Gastrocnemius medialis (tissue), 4 donors: ENCODE data around the gene RSPH6A. TPM values are rescaled to one million over a fixed set of nuclear protein-coding genes. Genes with fewer than 3 reads are reported as not detected.

Experiments
- ATAC-seq, 2 donors: fragments of 150-250 bp; one replicate each; pipeline ENCODE4 v1.9.1; 2016
- DNase-seq, 2 donors: peaks; one replicate each; pipeline ENCODE4 v3.0.0-alpha.2; 2019
- H3K27ac ChIP-seq, 4 donors: fragments of 200-600 bp; sonication (generic); 1 replicate in 1 of 4; 2 replicates in 3 of 4; pipeline ENCODE4 v1.5.1; 2016 to 2018; ENCODE audit warnings: mild to moderate bottlenecking in 2 of 4, moderate library complexity in 1 of 4
- H3K27me3 ChIP-seq, 3 donors: fragments of 200-600 bp; sonication (generic) in 2 of 3; 1 replicate in 1 of 3; 2 replicates in 2 of 3; pipeline versions ENCODE4 v1.5.1 to v1.6.0; 2016 to 2019; ENCODE audit warnings: mild to moderate bottlenecking in 1 of 3, moderate library complexity in 1 of 3
- H3K36me3 ChIP-seq, 2 donors: fragments of 200-600 bp; sonication (generic) in 1 of 2; one replicate each; pipeline ENCODE4 v1.5.1; 2017 to 2018
- H3K4me1 ChIP-seq, 2 donors: fragments of 200-600 bp; sonication (generic) in 1 of 2; one replicate each; pipeline ENCODE4 v1.5.1; 2016 to 2017; ENCODE audit warnings: mild to moderate bottlenecking in 2 of 2
- H3K4me3 ChIP-seq, 4 donors: fragments of 200-600 bp; sonication (generic) in 3 of 4; 1 replicate in 1 of 4; 2 replicates in 3 of 4; pipeline ENCODE4 v1.5.1; 2016 to 2019; ENCODE audit warnings: mild to moderate bottlenecking in 2 of 4
- H3K9me3 ChIP-seq, 3 donors: fragments of 200-600 bp; sonication (generic) in 2 of 3; 1 replicate in 1 of 3; 2 replicates in 2 of 3; pipeline ENCODE4 v1.5.1; 2016 to 2019
- POLR2A ChIP-seq, 2 donors: fragments of 450-650 bp; IDR thresholded peaks; one replicate each; pipeline ENCODE4 v1.6.1; 2017; ENCODE audit warnings: antibody characterized with exemption in 2 of 2, mild to moderate bottlenecking in 2 of 2, moderate library complexity in 2 of 2
- in situ Hi-C, 4 donors: fragments of 200-750 bp; cut with MboI; loops; one replicate each; pipeline versions ENCODE4 v1.15.0 to v1.8.0; 2017; ENCODE audit warnings: low sequenced_read_pairs in 4 of 4
- intact Hi-C: fragments of 100-400 bp; cut with DNase I; formaldehyde crosslinking; loops from one replicate; pipeline ENCODE4 v1.15.1; 2023; ENCODE audit warnings: low total_unique reads
- total RNA-seq, 4 donors: library from RNA; depleted of rRNA; stranded (reverse); fragments of >200 nt; gene quantifications; one replicate each; pipeline versions ENCODE4 v1.1.0 to v1.2.3, GENCODE V29; 2016
- TF ChIP-seq, protein P1 (sequence below), 5 experiments: fragments of 450-650 bp in 3 of 5; fragments of 200-600 bp in 2 of 5; sonication (generic) in 2 of 5; IDR thresholded peaks in 4 of 5; conservative IDR thresholded peaks in 1 of 5; 1 replicate in 4 of 5; 2 replicates in 1 of 5; pipeline ENCODE4 v1.5.1; 2016 to 2019; ENCODE audit warnings: antibody characterized with exemption in 5 of 5, mild to moderate bottlenecking in 3 of 5, moderate library complexity in 3 of 5

The RSPH6A gene
- total RNA-seq, 4 donors from 2014 or later = not detected

DNA sequence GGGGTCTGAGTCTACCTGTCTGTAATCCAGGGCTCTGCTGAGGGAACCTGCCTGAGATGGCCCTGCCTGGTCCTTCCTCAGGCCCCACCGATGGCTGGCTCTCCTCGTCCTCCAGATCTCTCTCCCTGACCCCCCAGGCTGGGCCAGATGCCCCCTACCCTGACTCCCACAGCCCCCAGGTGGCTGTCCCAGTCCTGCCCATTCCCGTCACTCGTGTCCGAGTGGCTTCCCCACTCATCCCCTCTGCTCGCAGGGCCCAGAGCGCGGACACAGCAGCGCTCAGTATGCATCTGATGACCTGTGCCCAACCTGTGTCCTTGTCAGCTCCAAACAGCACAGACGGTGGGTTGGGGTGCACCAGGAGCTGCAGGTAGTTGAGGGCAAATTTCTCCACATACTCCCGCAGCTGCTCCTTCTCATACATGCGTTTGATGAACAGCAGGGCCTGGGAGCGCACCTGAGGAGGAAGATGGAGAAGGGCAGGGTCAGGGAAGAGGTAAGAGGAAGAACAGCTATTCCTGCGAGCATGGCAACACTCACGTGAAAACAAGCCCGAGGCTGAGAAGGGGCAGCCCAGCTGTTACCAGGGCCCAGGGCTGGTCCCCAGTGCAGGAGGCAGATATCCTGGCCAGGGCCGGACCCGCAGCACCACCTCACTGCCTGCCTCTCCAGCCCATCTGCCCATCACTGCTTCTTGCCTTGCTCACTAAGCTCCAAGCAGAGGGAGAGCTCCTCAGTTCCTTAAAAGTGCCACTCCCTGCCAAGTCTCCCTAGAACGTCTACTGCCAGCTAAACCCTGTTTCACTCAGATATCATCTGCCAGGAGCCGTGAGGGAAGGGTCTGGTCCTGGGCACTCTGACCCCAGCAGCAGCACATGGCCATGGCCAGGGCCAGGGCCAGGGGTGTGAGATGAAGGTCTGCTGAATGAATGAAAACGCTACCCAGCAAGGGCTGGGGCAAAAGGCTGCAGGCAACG is 11.1 kb upstream of the RSPH6A start:
- no peak for ATAC-seq

DNA sequence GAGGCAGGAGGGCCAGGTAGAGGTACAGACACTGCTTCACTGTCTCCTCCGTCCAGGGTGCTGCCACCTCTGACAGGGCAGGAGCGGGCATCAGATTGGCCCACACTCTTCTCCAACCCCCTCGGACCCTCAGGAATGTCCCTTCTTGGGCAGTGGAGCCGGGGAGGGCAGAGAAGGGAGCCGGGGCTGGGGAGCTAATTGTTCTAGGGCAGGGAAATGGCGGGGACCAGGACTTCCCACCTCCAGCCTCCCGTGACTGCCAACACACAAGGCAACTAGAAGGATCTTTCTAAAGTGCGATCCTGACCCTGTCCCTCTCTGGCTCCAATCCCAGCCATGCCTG is 10.1 kb upstream of the RSPH6A start:
- TF ChIP-seq POLR2A (IDR thresholded peaks at IDR 0.05) = no peak
- TF ChIP-seq, protein P1, sequence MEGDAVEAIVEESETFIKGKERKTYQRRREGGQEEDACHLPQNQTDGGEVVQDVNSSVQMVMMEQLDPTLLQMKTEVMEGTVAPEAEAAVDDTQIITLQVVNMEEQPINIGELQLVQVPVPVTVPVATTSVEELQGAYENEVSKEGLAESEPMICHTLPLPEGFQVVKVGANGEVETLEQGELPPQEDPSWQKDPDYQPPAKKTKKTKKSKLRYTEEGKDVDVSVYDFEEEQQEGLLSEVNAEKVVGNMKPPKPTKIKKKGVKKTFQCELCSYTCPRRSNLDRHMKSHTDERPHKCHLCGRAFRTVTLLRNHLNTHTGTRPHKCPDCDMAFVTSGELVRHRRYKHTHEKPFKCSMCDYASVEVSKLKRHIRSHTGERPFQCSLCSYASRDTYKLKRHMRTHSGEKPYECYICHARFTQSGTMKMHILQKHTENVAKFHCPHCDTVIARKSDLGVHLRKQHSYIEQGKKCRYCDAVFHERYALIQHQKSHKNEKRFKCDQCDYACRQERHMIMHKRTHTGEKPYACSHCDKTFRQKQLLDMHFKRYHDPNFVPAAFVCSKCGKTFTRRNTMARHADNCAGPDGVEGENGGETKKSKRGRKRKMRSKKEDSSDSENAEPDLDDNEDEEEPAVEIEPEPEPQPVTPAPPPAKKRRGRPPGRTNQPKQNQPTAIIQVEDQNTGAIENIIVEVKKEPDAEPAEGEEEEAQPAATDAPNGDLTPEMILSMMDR (IDR thresholded peaks at IDR 0.05 in 4 of 5, conservative IDR thresholded peaks at IDR 0.05 in 1 of 5) = no peak

More for the DNA sequence above, 11.1 kb upstream of the RSPH6A start:
- intact Hi-C loops = no loop called here
- H3K27ac ChIP-seq = no peak overlapping the region
- no peaks in the 10 kb centered on the region for H3K27me3 ChIP-seq
- no peak for TF ChIP-seq POLR2A (IDR thresholded peaks at IDR 0.05)
- TF ChIP-seq, protein P1 (IDR thresholded peaks at IDR 0.05 in 4 of 5, conservative IDR thresholded peaks at IDR 0.05 in 1 of 5) = no peak
- peaks cover 0 to 91% of the 10 kb centered on the region in 2 donors for H3K36me3 ChIP-seq
- no peak for DNase-seq
- no peak overlapping the region for H3K4me3 ChIP-seq
- in situ Hi-C loops = no loop called here
- peaks cover 0 to 7% of the 10 kb centered on the region in 2 donors for H3K4me1 ChIP-seq
- no peaks in the 10 kb centered on the region for H3K9me3 ChIP-seq

DNA sequence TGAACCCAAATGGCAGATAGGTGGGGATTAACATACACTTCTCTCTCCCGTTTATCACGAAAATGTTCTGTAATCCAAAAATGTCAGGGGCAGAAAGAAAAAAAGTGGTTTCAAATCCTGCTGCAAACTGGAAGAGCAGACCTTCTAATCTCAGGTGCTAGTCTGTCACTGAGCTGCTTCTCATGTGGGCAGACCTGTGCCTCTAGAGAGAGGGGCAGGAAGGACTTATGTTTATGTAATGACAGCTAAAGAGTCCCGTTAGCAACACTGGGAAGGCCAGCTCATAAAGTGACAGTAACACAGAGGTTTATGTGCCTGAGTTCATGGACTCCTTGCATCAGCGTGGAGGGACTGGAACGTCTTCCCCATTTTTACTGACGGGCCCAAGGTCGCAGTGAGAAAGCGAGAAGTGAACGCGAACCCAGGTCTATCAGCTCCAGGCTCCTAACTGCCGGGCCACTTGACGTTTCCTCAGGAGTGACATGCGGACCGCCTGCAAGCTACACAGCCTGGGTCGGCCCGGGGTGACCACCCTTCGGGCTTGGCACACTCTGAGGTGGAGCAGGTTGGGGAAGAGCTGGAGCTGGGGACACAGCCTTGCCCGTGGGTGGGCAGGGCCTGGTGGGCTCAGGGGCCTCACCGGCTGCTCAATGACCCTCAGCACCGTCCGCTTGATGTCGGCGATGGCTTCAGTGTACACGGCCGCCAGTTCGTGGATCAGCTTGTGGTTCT is 9.6 kb upstream of the RSPH6A start:
- ATAC-seq = no peak
- in situ Hi-C loops (no loop called here), intact Hi-C loops (no loop called here)
- Histone ChIP-seq H3K27ac (peak overlapping the region in 1 of 4 donors; percentile 25), H3K27me3 (no peaks in the 10 kb centered on the region), H3K4me1 (peaks cover 0 to 7% of the 10 kb centered on the region in 2 donors), H3K4me3 (no peak overlapping the region), H3K36me3 (peaks cover 0 to 85% of the 10 kb centered on the region in 2 donors), H3K9me3 (no peaks in the 10 kb centered on the region)
- no peak for DNase-seq
- no peak for TF ChIP-seq POLR2A (IDR thresholded peaks at IDR 0.05)
- TF ChIP-seq, protein P1 (IDR thresholded peaks at IDR 0.05 in 4 of 5, conservative IDR thresholded peaks at IDR 0.05 in 1 of 5) = no peak

More for the DNA sequence above, 10.1 kb upstream of the RSPH6A start:
- Histone ChIP-seq H3K36me3 (peaks cover 0 to 90% of the 10 kb centered on the region in 2 donors), H3K27ac (no peak overlapping the region), H3K4me1 (peaks cover 0 to 7% of the 10 kb centered on the region in 2 donors), H3K4me3 (no peak overlapping the region), H3K27me3 (no peaks in the 10 kb centered on the region), H3K9me3 (no peaks in the 10 kb centered on the region)
- intact Hi-C loops = no loop called here
- in situ Hi-C loops = no loop called here
- DNase-seq (no peak), ATAC-seq (no peak)

DNA sequence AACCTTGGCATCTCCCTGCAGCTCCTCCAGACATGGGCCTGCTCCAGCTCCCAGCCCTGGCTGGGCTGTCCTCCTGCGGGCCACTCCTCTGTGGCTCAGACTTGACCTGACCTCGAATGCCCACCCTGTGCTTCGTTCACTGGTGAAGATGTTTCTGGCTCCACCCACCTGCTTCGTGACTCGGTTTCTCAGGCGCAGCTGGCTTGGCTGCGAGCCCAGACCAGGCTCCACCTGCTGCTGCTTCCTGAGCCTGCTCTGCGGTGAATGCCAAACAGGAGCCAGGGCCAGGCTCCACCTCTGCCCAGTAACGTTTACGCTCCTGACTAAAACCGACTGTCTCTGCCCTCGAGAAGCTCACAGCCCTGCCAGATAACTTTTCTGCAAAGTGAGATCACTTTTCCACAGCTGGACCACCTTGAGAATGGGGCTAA is 8.9 kb upstream of the RSPH6A start:
- peak in 1 of 2 donors; percentile 43 for ATAC-seq
- TF ChIP-seq POLR2A (IDR thresholded peaks at IDR 0.05) = no peak
- TF ChIP-seq, protein P1 (IDR thresholded peaks at IDR 0.05 in 4 of 5, conservative IDR thresholded peaks at IDR 0.05 in 1 of 5) = no peak
- intact Hi-C loops = no loop called here
- Histone ChIP-seq H3K4me3 (no peak overlapping the region), H3K27ac (peak overlapping the region in 1 of 4 donors; percentile 25), H3K9me3 (no peaks in the 10 kb centered on the region), H3K4me1 (peaks cover 0 to 7% of the 10 kb centered on the region in 2 donors), H3K36me3 (peaks cover 0 to 78% of the 10 kb centered on the region in 2 donors), H3K27me3 (no peaks in the 10 kb centered on the region)
- peak in 1 of 2 donors; percentile 40 for DNase-seq
- in situ Hi-C loops = no loop called here
